A673 (cell line): ENCODE measurements around the gene FGF1. TPM values are rescaled to one million over a fixed set of nuclear protein-coding genes. Genes with fewer than 3 reads are reported as not detected.

ENCODE experiments used
- BruUV-seq: library from RNA; stranded (reverse); fragments of 400-500 nt; replicated peaks from 2 replicates; lab custom pipeline; 2021; lab: Mats Ljungman, UMichigan
- CTCF ChIA-PET: fragments of 300-600 bp; sonication (Branson Sonifier 250); formaldehyde crosslinking; loops from one replicate; lab custom pipeline; 2022; ENCODE audit warnings: antibody characterized with exemption; lab: Charles Lee
- POLR2A ChIA-PET: fragments of 300-600 bp; sonication (Branson Sonifier 250); formaldehyde crosslinking; loops from one replicate; lab custom pipeline; 2022; ENCODE audit warnings: antibody characterized with exemption; ENCODE audit not compliant: low non-redundant PET; lab: Charles Lee
- DNase-seq: peaks from one replicate; pipeline ENCODE4 v3.0.0-alpha.2; 2015; ENCODE audit warnings: low spot score
- H3K27ac ChIP-seq: fragments of 200-600 bp; sonication (generic); 2 replicates; pipeline ENCODE4 v1.5.1; 2016; ENCODE audit warnings: mixed run types, low read depth, mild to moderate bottlenecking, mixed read lengths, antibody characterized with exemption, low read length; ENCODE audit not compliant: poor library complexity, severe bottlenecking
- H3K27me3 ChIP-seq: fragments of 200-600 bp; sonication (generic); replicated peaks from 2 replicates; pipeline ENCODE4 v1.6.1; 2017; ENCODE audit warnings: mixed run types, low read depth, mild to moderate bottlenecking, mixed read lengths, antibody characterized with exemption, low read length; ENCODE audit not compliant: insufficient read depth, poor library complexity
- H3K36me3 ChIP-seq: fragments of 200-600 bp; sonication (generic); 2 replicates; pipeline ENCODE4 v1.6.1; 2016; ENCODE audit warnings: mixed run types, mild to moderate bottlenecking, mixed read lengths, antibody characterized with exemption, low read length; ENCODE audit not compliant: insufficient read depth, poor library complexity, severe bottlenecking
- H3K4me1 ChIP-seq: fragments of 200-600 bp; sonication (generic); 2 replicates; pipeline ENCODE4 v1.6.1; 2017; ENCODE audit warnings: mixed run types, mild to moderate bottlenecking, mixed read lengths, antibody characterized with exemption, low read length; ENCODE audit not compliant: insufficient read depth, poor library complexity, severe bottlenecking
- H3K4me3 ChIP-seq: fragments of 200-600 bp; sonication (generic); 2 replicates; pipeline ENCODE4 v1.5.1; 2016; ENCODE audit warnings: low read depth, mixed run types, mild to moderate bottlenecking, mixed read lengths, low read length; ENCODE audit not compliant: poor library complexity, severe bottlenecking
- H3K9me3 ChIP-seq: fragments of 200-600 bp; sonication (generic); 2 replicates; pipeline ENCODE4 v1.6.1; 2016; ENCODE audit warnings: mixed run types, low read depth, mild to moderate bottlenecking, mixed read lengths, antibody characterized with exemption, low read length; ENCODE audit not compliant: poor library complexity, severe bottlenecking
- EZH2 ChIP-seq: fragments of 200-600 bp; sonication (generic); IDR thresholded peaks from 2 replicates; pipeline ENCODE4 v1.6.1; 2017; ENCODE audit warnings: borderline replicate concordance, low read depth, mild to moderate bottlenecking, mixed read lengths, antibody characterized with exemption, low read length; ENCODE audit not compliant: poor library complexity, severe bottlenecking
- intact Hi-C: fragments of 100-400 bp; cut with micrococcal nuclease; formaldehyde crosslinking; loops from one replicate; pipeline ENCODE4 v1.10.0; 2022; ENCODE audit not compliant: unreplicated experiment
- total RNA-seq: library from RNA; stranded (reverse); gene quantifications from 2 replicates; pipeline ENCODE4 v1.2.3, GENCODE V29; 2021
- TF ChIP-seq, protein P1 (sequence below): fragments of 300-800, 200-600 bp; sonication (generic); conservative IDR thresholded peaks from 2 replicates; pipeline ENCODE4 v1.5.1; 2017; ENCODE audit warnings: low read depth, mild to moderate bottlenecking, antibody characterized with exemption, low read length, moderate library complexity, mixed read lengths

Gene FGF1
- total RNA-seq, 1 experiment from 2014 or later: 0.71 TPM

DNA sequence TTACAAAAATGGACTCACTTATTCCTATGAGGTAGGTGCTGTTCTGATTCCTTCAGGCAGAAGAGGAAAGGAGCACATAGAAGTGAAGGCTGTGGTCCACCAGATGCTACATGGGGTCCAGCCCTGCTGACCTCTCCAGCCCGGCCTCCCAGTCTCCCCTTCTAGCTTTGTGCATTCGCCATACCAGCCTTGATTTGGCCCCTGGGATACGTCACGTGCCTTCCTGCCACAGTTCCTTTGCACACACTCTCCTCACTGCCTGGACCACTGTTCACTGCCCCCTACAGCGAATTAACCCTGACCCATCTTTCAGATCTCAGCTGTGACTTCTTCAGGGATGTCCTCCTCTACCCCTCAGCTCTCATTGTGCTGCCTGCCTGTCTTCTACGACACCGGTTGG lies 32.6 kb downstream of the FGF1 start:
- ChIA-PET CTCF (interaction anchor here (4.1 kb wide), 1 partner anchor 45 kb away, joined by 75 read pairs; no protein-coding TSS in a partner anchor), POLR2A (no interaction called here)
- BruUV-seq: no TSS peak

DNA sequence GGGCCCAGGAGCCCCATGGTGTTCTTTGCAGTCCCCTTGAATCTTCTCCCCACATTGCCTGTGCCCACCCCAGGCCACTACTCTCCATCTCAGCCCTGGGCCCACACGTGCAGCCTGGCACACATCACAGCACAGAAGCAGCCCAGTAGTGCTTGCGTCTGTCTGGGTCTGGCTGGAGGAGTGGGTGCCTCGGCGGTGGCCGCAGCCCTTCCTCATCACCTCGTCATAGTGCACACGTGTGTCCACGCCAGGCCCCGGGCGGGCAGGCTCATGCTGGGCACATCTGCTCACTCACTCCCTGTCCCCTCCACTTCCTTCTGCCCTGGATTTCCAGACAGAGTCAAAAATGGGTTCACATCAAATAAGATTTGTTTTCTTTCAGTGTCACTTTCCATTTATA lies 33.3 kb downstream of the FGF1 start:
- Histone ChIP-seq H3K27ac (no peak overlapping the region), H3K4me3 (no peak overlapping the region), H3K27me3 (no peaks in the 10 kb centered on the region), H3K9me3 (no peaks in the 10 kb centered on the region), H3K4me1 (peaks cover 14% of the 10 kb centered on the region), H3K36me3 (no peaks in the 10 kb centered on the region)
- no peak for TF ChIP-seq EZH2
- TF ChIP-seq, protein P1, sequence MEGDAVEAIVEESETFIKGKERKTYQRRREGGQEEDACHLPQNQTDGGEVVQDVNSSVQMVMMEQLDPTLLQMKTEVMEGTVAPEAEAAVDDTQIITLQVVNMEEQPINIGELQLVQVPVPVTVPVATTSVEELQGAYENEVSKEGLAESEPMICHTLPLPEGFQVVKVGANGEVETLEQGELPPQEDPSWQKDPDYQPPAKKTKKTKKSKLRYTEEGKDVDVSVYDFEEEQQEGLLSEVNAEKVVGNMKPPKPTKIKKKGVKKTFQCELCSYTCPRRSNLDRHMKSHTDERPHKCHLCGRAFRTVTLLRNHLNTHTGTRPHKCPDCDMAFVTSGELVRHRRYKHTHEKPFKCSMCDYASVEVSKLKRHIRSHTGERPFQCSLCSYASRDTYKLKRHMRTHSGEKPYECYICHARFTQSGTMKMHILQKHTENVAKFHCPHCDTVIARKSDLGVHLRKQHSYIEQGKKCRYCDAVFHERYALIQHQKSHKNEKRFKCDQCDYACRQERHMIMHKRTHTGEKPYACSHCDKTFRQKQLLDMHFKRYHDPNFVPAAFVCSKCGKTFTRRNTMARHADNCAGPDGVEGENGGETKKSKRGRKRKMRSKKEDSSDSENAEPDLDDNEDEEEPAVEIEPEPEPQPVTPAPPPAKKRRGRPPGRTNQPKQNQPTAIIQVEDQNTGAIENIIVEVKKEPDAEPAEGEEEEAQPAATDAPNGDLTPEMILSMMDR: no peak
- DNase-seq: no peak
- POLR2A ChIA-PET: no interaction called here
- CTCF ChIA-PET: interaction anchor here (0.9 to 4.1 kb wide), 2 partner anchors 46 to 61 kb away, joined by 4 to 75 read pairs; no protein-coding TSS in a partner anchor
- no TSS peak for BruUV-seq
- intact Hi-C loops: no loop called here

More for the DNA sequence above, 32.6 kb downstream of the FGF1 start:
- Histone ChIP-seq H3K4me1 (peaks cover 14% of the 10 kb centered on the region), H3K36me3 (no peaks in the 10 kb centered on the region), H3K27ac (no peak overlapping the region), H3K9me3 (no peaks in the 10 kb centered on the region), H3K27me3 (no peaks in the 10 kb centered on the region), H3K4me3 (no peak overlapping the region)
- DNase-seq: no peak
- intact Hi-C loops: no loop called here
- no peak for TF ChIP-seq EZH2
- TF ChIP-seq, protein P1: no peak

DNA sequence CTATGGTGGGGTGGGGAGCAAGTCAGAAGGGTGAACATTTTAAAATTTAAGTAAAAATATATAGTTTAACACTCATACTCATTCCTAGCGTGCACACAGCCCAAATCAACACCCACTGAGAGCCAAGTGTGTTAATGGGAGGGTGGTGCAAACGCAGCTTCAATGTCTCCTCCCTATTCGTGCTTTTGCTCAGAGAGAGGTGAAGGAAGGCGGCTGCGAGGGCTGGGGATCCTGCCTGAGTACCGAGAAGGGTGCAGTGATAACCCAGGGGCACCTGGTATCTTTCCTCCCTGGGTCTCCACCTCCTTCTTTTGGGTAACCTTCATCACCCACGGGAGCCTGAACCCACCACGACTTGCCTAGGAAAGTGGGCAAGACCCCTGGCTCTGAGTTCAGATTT lies 35.0 kb downstream of the FGF1 start:
- ChIA-PET CTCF (no interaction called here), POLR2A (no interaction called here)
- no TSS peak for BruUV-seq

More for the DNA sequence above, 35.0 kb downstream of the FGF1 start:
- no peaks in the 10 kb centered on the region for H3K9me3 ChIP-seq
- no peaks in the 10 kb centered on the region for H3K27me3 ChIP-seq
- intact Hi-C loops: no loop called here
- H3K4me1 ChIP-seq: peaks cover 8% of the 10 kb centered on the region
- TF ChIP-seq, protein P1: no peak
- no peak for TF ChIP-seq EZH2
- no peaks in the 10 kb centered on the region for H3K36me3 ChIP-seq
- no peak overlapping the region for H3K4me3 ChIP-seq
- DNase-seq: no peak
- no peak overlapping the region for H3K27ac ChIP-seq
